Fibroblast of lung (primary cell): ENCODE results near the gene ZSWIM4.
"Not testable (repeated sequence)": the region's sequence is repeated elsewhere in the genome, so short reads cannot be mapped to it uniquely, and the experiment has no call there.

ENCODE experiments used
- EZH2 ChIP-seq: IDR thresholded peaks from 2 replicates; pipeline ENCODE4 v1.5.1; 2012; ENCODE audit warnings: low read length, control low read depth, mild to moderate bottlenecking; ENCODE audit errors: missing control alignments
- TF ChIP-seq, protein P1 (sequence below), 2 donors: IDR thresholded peaks in 1 of 2; conservative IDR thresholded peaks in 1 of 2; 1 replicate in 1 of 2; 2 replicates in 1 of 2; pipeline ENCODE4 v1.5.1; 2011 to 2012; ENCODE audit warnings: low read length in 2 of 2, control low read depth in 1 of 2, inconsistent platforms in 1 of 2, low read depth in 1 of 2, mild to moderate bottlenecking in 1 of 2

DNA sequence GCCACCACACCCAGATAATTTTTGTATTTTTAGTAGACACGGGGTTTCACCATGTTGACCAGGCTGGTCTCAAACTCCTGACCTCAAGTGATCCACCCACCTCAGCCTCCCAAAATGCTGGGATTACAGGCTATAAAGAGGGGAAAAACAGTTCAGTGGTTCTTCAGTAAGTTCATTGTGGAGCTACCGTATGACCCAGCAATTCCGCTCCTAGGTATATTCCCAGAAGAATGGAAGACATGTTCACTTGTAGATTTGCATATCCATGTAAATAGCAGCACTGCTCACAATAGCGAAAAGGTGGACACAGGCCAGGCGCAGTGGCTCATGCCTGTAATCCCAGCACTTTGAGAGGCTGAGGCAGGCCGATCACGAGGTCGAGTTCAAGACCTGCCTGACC, 15.4 kb upstream of the ZSWIM4 start:
- TF ChIP-seq, protein P1, sequence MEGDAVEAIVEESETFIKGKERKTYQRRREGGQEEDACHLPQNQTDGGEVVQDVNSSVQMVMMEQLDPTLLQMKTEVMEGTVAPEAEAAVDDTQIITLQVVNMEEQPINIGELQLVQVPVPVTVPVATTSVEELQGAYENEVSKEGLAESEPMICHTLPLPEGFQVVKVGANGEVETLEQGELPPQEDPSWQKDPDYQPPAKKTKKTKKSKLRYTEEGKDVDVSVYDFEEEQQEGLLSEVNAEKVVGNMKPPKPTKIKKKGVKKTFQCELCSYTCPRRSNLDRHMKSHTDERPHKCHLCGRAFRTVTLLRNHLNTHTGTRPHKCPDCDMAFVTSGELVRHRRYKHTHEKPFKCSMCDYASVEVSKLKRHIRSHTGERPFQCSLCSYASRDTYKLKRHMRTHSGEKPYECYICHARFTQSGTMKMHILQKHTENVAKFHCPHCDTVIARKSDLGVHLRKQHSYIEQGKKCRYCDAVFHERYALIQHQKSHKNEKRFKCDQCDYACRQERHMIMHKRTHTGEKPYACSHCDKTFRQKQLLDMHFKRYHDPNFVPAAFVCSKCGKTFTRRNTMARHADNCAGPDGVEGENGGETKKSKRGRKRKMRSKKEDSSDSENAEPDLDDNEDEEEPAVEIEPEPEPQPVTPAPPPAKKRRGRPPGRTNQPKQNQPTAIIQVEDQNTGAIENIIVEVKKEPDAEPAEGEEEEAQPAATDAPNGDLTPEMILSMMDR (conservative IDR thresholded peaks at IDR 0.05 in 1 of 2, IDR thresholded peaks at IDR 0.05 in 1 of 2; ENCODE audit: low read depth in 1 of 2, low read length in 2 of 2): not testable (repeated sequence)
- TF ChIP-seq EZH2: not testable (repeated sequence)
